HepG2 (cell line): ENCODE measurements around the gene MTRF1. TPM values are rescaled to one million over a fixed set of nuclear protein-coding genes. Genes with fewer than 3 reads are reported as not detected.

ENCODE experiments used
- ATF7-NPFF ChIP-seq: sonication (generic); formaldehyde crosslinking; IDR thresholded peaks from 2 replicates; pipeline ENCODE4 v1.8.1; 2023; ENCODE audit warnings: mild to moderate bottlenecking, low read depth, missing genetic modification reagents, moderate library complexity
- CC2D1A ChIP-seq: sonication (generic); formaldehyde crosslinking; IDR thresholded peaks from 2 replicates; pipeline ENCODE4 v1.8.1; 2023; ENCODE audit warnings: mild to moderate bottlenecking, missing genetic modification reagents
- DNMT1 ChIP-seq: sonication (generic); formaldehyde crosslinking; IDR thresholded peaks from 2 replicates; pipeline ENCODE4 v1.5.1; 2020; ENCODE audit warnings: mild to moderate bottlenecking, missing genetic modification reagents
- EHMT2 ChIP-seq: fragments of 200-600 bp; sonication (generic); IDR thresholded peaks from 2 replicates; pipeline ENCODE4 v1.7.0; 2017; ENCODE audit warnings: antibody characterized with exemption, low read depth, low read length, borderline replicate concordance
- EP300 ChIP-seq, 3 experiments: sonication (generic) in 1 of 3; formaldehyde crosslinking in 1 of 3; IDR thresholded peaks; 2 replicates each; pipeline versions ENCODE4 v1.5.1 to v1.6.1; 2011 to 2020; ENCODE audit warnings: low read depth in 2 of 3, low read length in 2 of 3, borderline replicate concordance in 1 of 3, improper control_type of control experiment in 1 of 3, mild to moderate bottlenecking in 1 of 3, missing genetic modification reagents in 1 of 3, moderate library complexity in 1 of 3
- GABPB1 ChIP-seq: IDR thresholded peaks from 2 replicates; pipeline ENCODE4 v1.6.1; 2016; ENCODE audit warnings: mild to moderate bottlenecking, missing genetic modification reagents, moderate library complexity, missing compliant biosample characterization
- GATAD2A ChIP-seq: IDR thresholded peaks from 2 replicates; pipeline ENCODE4 v1.6.1; 2016
- GPN1 ChIP-seq: sonication (generic); formaldehyde crosslinking; IDR thresholded peaks from 2 replicates; pipeline ENCODE4 v1.5.1; 2020; ENCODE audit warnings: missing genetic modification reagents, borderline replicate concordance
- HOXA5 ChIP-seq: sonication (generic); formaldehyde crosslinking; IDR thresholded peaks from 2 replicates; pipeline ENCODE4 v1.4.0; 2020; ENCODE audit warnings: missing genetic modification reagents
- KDM2A ChIP-seq: sonication (generic); formaldehyde crosslinking; IDR thresholded peaks from 2 replicates; pipeline ENCODE4 v1.4.0; 2020; ENCODE audit warnings: low read depth, missing genetic modification reagents, borderline replicate concordance
- SCMH1 ChIP-seq: sonication (generic); formaldehyde crosslinking; IDR thresholded peaks from 2 replicates; pipeline ENCODE4 v1.9.0; 2021; ENCODE audit warnings: missing genetic modification reagents, mild to moderate bottlenecking, borderline replicate concordance
- ZBTB7B ChIP-seq: sonication (generic); formaldehyde crosslinking; IDR thresholded peaks from 2 replicates; pipeline ENCODE4 v1.4.0; 2020; ENCODE audit warnings: missing genetic modification reagents
- ZNF224 ChIP-seq: sonication (generic); formaldehyde crosslinking; IDR thresholded peaks from 2 replicates; pipeline ENCODE4 v1.5.0; 2020; ENCODE audit warnings: mild to moderate bottlenecking, missing genetic modification reagents
- ZNF33B ChIP-seq: sonication (generic); formaldehyde crosslinking; IDR thresholded peaks from 2 replicates; pipeline ENCODE4 v1.5.1; 2020; ENCODE audit warnings: mild to moderate bottlenecking, missing genetic modification reagents
- ZNF432 ChIP-seq: sonication (generic); formaldehyde crosslinking; IDR thresholded peaks from 2 replicates; pipeline ENCODE4 v1.5.0; 2020; ENCODE audit warnings: missing genetic modification reagents, mild to moderate bottlenecking, borderline replicate concordance
- ZNF570 ChIP-seq: sonication (generic); formaldehyde crosslinking; IDR thresholded peaks from 2 replicates; pipeline ENCODE4 v1.4.0; 2020; ENCODE audit warnings: mild to moderate bottlenecking, missing genetic modification reagents, borderline replicate concordance
- polyA plus RNA-seq, 8 experiments: library from polyadenylated mRNA; depleted of rRNA in 3 of 8; stranded (reverse) in 7 of 8; unstranded in 1 of 8; fragments of >200 nt; fragmentation: Illumina TruSeq in 4 of 8; extraction: Trizol in 4 of 8; gene quantifications; 2 replicates each; pipeline versions ENCODE4 v1.2.1 to v1.2.3, GENCODE V29; 2011 to 2016; ENCODE audit warnings: low read depth in 4 of 8, missing spikeins in 1 of 8, mixed read lengths in 1 of 8; ENCODE audit not compliant: insufficient read depth in 1 of 8
- total RNA-seq, 5 experiments: library from RNA; depleted of rRNA; stranded (reverse); fragments of >200 nt; fragmentation: Illumina TruSeq; extraction: Trizol; gene quantifications; 2 replicates each; pipeline ENCODE4 v1.2.3, GENCODE V29; 2016; ENCODE audit warnings: low read depth in 1 of 5
- TF ChIP-seq, protein P1 (sequence below): sonication (generic); formaldehyde crosslinking; IDR thresholded peaks from 2 replicates; pipeline ENCODE4 v1.5.1; 2020; ENCODE audit warnings: missing genetic modification reagents, mild to moderate bottlenecking, borderline replicate concordance
- TF ChIP-seq, protein P2 (sequence below): sonication (generic); formaldehyde crosslinking; conservative IDR thresholded peaks from 2 replicates; pipeline ENCODE4 v1.4.0; 2020; ENCODE audit warnings: missing genetic modification reagents
- TF ChIP-seq, protein P3 (sequence below): sonication (generic); formaldehyde crosslinking; IDR thresholded peaks from 2 replicates; pipeline ENCODE4 v1.4.0; 2020; ENCODE audit warnings: missing genetic modification reagents; ENCODE audit errors: not compliant biosample characterization
- TF ChIP-seq, protein P4 (sequence below): sonication (generic); formaldehyde crosslinking; IDR thresholded peaks from 2 replicates; pipeline ENCODE4 v1.4.0; 2020; ENCODE audit warnings: missing genetic modification reagents
- TF ChIP-seq, protein P5 (sequence below): sonication (generic); formaldehyde crosslinking; IDR thresholded peaks from 2 replicates; pipeline ENCODE4 v1.8.1; 2023; ENCODE audit warnings: mild to moderate bottlenecking, inconsistent platforms, moderate library complexity, missing genetic modification reagents, borderline replicate concordance

MTRF1 gene
- total and polyA plus RNA-seq, 2 of the 13 experiments (the other 11 are each of a cell fraction or from before 2014, with no cell fraction given): 21.6 to 27.2 TPM

DNA sequence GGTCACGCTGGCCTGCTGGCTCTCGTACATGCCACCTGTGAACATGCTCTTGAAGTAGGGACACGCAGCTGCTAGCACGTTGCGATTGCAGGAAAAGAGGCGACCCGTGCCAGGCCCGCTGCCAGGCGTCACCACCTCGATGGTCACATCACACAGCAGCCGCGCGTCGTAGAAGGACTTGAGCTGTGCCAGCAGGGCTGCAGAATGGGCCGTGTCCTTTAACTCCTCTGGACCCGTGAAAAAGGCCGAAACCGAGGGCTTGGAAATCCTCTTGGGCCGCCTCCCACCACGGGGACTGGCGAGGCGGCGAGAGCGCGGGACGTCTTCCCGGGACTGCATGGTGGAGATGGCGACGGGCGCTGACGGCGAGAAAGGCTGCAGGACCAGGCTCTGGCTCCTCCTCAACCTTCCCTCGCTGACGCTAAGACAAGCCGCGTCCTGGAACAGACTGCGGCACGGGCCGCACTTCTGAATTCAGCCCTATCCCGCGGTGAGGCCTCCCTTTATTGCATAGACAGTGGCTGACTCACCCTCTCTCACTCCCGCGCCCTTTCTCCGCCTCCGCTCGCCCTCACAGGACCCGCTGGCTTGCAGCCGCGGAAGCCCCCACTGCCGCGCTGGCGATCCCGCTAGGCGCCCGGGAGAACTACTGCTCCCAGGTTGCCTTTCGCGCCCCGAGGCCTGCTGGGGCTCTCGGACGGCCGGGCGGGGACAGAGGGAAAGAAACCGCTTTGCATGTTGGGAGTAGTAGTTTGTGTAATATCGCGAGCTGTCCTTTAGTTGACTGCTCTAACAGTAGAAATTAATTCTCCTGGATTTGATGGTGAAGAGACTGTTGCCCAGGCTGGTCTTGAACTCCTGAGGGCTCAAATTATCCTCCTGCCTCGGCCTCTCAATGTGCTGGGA, 69.2 kb downstream of the MTRF1 start, which contains the start of gene KBTBD7 (continued):
- TF ChIP-seq, protein P1, sequence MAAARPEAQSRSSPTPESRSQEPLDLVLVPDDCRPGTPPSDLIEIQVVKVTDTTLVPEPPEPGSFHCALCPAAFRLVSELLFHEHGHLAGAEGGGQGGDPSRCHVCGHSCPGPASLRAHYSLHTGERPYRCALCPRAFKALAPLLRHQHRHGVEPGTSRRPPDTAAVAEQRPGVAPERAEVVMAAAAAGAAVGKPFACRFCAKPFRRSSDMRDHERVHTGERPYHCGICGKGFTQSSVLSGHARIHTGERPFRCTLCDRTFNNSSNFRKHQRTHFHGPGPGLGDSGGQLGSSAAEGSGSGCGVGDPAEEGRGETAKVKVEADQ: no peak
- no peak for TF ChIP-seq EHMT2
- no peak for TF ChIP-seq ZNF33B (CRISPR knock-in tag)
- no peak for TF ChIP-seq ZNF570 (CRISPR knock-in tag)
- peak; percentile 63; the same call in 1 of the 2 replicates for TF ChIP-seq GATAD2A (CRISPR knock-in tag)
- TF ChIP-seq EP300 (IDR thresholded peaks at IDR 0.05; ENCODE audit: low read depth in 2 of 2, low read length in 2 of 2): 0 out of 4 replicates have a peak, but pooled peaks of 1 of the 2 experiments have one; percentile 44
- TF ChIP-seq EP300 (CRISPR knock-in tag; IDR thresholded peaks at IDR 0.05; ENCODE audit: borderline replicate concordance): no peak
- no peak for TF ChIP-seq GPN1 (CRISPR knock-in tag)
- peak; percentile 94 for TF ChIP-seq ZNF224 (CRISPR knock-in tag)
- no peak for TF ChIP-seq SCMH1 (CRISPR knock-in tag)
- TF ChIP-seq ATF7-NPFF (CRISPR knock-in tag): peak; percentile 55; the same call in 1 of the 2 replicates
- TF ChIP-seq DNMT1 (CRISPR knock-in tag): no peak
- 0 out of 2 replicates have a peak, but pooled peaks have one; percentile 81 for TF ChIP-seq CC2D1A (CRISPR knock-in tag)
- peak; percentile 95; the same call in 1 of the 2 replicates for TF ChIP-seq HOXA5 (CRISPR knock-in tag)
- TF ChIP-seq, protein P2, sequence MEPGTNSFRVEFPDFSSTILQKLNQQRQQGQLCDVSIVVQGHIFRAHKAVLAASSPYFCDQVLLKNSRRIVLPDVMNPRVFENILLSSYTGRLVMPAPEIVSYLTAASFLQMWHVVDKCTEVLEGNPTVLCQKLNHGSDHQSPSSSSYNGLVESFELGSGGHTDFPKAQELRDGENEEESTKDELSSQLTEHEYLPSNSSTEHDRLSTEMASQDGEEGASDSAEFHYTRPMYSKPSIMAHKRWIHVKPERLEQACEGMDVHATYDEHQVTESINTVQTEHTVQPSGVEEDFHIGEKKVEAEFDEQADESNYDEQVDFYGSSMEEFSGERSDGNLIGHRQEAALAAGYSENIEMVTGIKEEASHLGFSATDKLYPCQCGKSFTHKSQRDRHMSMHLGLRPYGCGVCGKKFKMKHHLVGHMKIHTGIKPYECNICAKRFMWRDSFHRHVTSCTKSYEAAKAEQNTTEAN (CRISPR knock-in tag): 0 out of 2 replicates have a peak, but pooled peaks have one; percentile 29
- TF ChIP-seq, protein P3, sequence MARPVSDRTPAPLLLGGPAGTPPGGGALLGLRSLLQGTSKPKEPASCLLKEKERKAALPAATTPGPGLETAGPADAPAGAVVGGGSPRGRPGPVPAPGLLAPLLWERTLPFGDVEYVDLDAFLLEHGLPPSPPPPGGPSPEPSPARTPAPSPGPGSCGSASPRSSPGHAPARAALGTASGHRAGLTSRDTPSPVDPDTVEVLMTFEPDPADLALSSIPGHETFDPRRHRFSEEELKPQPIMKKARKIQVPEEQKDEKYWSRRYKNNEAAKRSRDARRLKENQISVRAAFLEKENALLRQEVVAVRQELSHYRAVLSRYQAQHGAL: no peak
- peak; percentile 95 for TF ChIP-seq GABPB1
- TF ChIP-seq, protein P4, sequence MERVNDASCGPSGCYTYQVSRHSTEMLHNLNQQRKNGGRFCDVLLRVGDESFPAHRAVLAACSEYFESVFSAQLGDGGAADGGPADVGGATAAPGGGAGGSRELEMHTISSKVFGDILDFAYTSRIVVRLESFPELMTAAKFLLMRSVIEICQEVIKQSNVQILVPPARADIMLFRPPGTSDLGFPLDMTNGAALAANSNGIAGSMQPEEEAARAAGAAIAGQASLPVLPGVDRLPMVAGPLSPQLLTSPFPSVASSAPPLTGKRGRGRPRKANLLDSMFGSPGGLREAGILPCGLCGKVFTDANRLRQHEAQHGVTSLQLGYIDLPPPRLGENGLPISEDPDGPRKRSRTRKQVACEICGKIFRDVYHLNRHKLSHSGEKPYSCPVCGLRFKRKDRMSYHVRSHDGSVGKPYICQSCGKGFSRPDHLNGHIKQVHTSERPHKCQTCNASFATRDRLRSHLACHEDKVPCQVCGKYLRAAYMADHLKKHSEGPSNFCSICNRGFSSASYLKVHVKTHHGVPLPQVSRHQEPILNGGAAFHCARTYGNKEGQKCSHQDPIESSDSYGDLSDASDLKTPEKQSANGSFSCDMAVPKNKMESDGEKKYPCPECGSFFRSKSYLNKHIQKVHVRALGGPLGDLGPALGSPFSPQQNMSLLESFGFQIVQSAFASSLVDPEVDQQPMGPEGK (CRISPR knock-in tag): peak; percentile 93
- TF ChIP-seq ZBTB7B (CRISPR knock-in tag): peak; percentile 97
- peak; percentile 94 for TF ChIP-seq KDM2A (CRISPR knock-in tag)
- no peak for TF ChIP-seq ZNF432 (CRISPR knock-in tag)
- TF ChIP-seq, protein P5, sequence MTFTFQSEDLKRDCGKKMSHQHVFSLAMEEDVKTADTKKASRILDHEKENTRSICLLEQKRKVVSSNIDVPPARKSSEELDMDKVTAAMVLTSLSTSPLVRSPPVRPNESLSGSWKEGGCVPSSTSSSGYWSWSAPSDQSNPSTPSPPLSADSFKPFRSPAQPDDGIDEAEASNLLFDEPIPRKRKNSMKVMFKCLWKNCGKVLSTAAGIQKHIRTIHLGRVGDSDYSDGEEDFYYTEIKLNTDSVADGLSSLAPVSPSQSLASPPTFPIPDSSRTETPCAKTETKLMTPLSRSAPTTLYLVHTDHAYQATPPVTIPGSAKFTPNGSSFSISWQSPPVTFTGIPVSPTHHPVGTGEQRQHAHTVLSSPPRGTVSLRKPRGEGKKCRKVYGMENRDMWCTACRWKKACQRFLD (CRISPR knock-in tag): no peak
